Fibroblast of lung (primary cell): ENCODE measurements around the gene PTP4A2.

Experiments used
- CTCF ChIP-seq, 2 donors: IDR thresholded peaks in 1 of 2; conservative IDR thresholded peaks in 1 of 2; 1 replicate in 1 of 2; 2 replicates in 1 of 2; pipeline ENCODE4 v1.5.1; 2011 to 2012; ENCODE audit warnings: low read length in 2 of 2, control low read depth in 1 of 2, inconsistent platforms in 1 of 2, low read depth in 1 of 2, mild to moderate bottlenecking in 1 of 2
- EZH2 ChIP-seq: IDR thresholded peaks from 2 replicates; pipeline ENCODE4 v1.5.1; 2012; ENCODE audit warnings: low read length, control low read depth, mild to moderate bottlenecking; ENCODE audit errors: missing control alignments

- no peak for TF ChIP-seq CTCF (conservative IDR thresholded peaks at IDR 0.05 in 1 of 2, IDR thresholded peaks at IDR 0.05 in 1 of 2; ENCODE audit: low read depth in 1 of 2, low read length in 2 of 2)
- TF ChIP-seq EZH2, result no peak
Measured at GRCh38 chr1:31866450-31867032, 71.6 kb downstream of the PTP4A2 start.
